ENCODE data around the gene PPP2R2C.

DNA sequence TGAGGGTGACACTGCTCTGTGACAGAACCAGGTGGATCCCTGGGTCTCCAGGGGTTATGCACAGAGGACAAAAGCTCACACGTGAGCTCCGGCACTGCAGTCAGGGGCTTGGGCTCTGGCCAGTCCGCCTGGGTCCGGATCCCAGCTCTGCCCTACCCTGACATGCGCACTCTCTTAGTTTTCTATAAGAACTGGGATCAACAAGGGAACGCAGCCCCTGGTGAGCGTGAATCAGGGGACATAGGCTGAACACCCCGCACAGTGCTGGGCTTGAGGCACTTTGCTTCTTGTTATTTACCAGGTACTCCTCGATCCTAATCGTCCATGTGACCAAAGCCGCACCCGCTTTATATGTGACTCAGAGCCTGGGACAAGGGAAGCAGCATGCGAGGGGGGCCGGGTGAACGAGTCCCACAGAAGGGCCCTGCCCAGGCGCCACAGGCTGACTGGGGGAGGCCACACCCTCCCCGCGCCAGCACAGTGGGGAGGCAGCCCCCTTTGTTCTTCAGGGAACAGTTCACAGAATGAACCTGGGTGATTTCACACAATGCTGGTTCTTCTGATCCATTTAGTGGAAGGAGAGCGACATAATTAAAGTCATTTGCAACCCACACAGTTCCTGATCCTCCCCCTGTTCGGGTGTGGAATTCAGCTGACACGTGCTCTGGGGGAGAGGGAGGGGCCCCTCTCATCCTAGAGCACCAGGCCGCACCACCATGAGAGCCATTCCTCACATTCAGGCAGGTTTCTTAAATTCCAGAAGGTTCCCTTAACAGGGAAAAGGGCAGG is 147.2 kb downstream of the PPP2R2C start:
- TF ChIP-seq, protein P1, sequence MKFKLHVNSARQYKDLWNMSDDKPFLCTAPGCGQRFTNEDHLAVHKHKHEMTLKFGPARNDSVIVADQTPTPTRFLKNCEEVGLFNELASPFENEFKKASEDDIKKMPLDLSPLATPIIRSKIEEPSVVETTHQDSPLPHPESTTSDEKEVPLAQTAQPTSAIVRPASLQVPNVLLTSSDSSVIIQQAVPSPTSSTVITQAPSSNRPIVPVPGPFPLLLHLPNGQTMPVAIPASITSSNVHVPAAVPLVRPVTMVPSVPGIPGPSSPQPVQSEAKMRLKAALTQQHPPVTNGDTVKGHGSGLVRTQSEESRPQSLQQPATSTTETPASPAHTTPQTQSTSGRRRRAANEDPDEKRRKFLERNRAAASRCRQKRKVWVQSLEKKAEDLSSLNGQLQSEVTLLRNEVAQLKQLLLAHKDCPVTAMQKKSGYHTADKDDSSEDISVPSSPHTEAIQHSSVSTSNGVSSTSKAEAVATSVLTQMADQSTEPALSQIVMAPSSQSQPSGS (CRISPR knock-in tag; IDR thresholded peaks at IDR 0.05), result no peak
- TF ChIP-seq, protein P2, sequence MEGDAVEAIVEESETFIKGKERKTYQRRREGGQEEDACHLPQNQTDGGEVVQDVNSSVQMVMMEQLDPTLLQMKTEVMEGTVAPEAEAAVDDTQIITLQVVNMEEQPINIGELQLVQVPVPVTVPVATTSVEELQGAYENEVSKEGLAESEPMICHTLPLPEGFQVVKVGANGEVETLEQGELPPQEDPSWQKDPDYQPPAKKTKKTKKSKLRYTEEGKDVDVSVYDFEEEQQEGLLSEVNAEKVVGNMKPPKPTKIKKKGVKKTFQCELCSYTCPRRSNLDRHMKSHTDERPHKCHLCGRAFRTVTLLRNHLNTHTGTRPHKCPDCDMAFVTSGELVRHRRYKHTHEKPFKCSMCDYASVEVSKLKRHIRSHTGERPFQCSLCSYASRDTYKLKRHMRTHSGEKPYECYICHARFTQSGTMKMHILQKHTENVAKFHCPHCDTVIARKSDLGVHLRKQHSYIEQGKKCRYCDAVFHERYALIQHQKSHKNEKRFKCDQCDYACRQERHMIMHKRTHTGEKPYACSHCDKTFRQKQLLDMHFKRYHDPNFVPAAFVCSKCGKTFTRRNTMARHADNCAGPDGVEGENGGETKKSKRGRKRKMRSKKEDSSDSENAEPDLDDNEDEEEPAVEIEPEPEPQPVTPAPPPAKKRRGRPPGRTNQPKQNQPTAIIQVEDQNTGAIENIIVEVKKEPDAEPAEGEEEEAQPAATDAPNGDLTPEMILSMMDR (IDR thresholded peaks at IDR 0.05 in 2 of 3, conservative IDR thresholded peaks at IDR 0.05 in 1 of 3; ENCODE audit: insufficient read depth in 2 of 3, low read depth in 1 of 3, low read length in 3 of 3), result no peak
- TF ChIP-seq NFYB (IDR thresholded peaks at IDR 0.05; ENCODE audit: extremely low read depth, insufficient read length) (no peak), CTBP1 (IDR thresholded peaks at IDR 0.05; ENCODE audit: borderline replicate concordance) (no peak)
